Measurements from ENCODE around the gene MOK.

The MOK gene

GRCh38 chr14:102321456-102322422 is 16.8 kb upstream of the MOK start:
- Histone ChIP-seq H3K4me2 (no peak overlapping the region), H2AFZ (ENCODE audit: low read depth) (no peak overlapping the region), H3K9ac (no peak overlapping the region), H3K27ac (no peak overlapping the region), H3K4me3 (IDR thresholded peaks at IDR 0.05; ENCODE audit: insufficient read depth, low read depth, low read length) (no peak overlapping the region), H3K36me3 (ENCODE audit: insufficient read depth) (no peaks in the 10 kb centered on the region), H3K27me3 (ENCODE audit: insufficient read depth, low read depth) (no peaks in the 10 kb centered on the region), H3K79me2 (ENCODE audit: insufficient read depth, low read depth) (peaks cover 6% of the 10 kb centered on the region; the same call in 1 of the 2 replicates), H4K20me1 (ENCODE audit: insufficient read depth) (no peaks in the 10 kb centered on the region), H3K4me1 (ENCODE audit: low read depth, poor library complexity, severe bottlenecking) (peaks cover 30% of the 10 kb centered on the region)
- TF ChIP-seq CTCF (conservative IDR thresholded peaks at IDR 0.05; ENCODE audit: low read depth, low read length), result no peak

- Histone ChIP-seq H3K27me3 (ENCODE audit: insufficient read depth, low read depth) (no peaks in the 10 kb centered on the region), H3K27ac (no peak overlapping the region; the same call in 1 of the 2 replicates)
These were observed 15.9 kb upstream of the MOK start for GRCh38 chr14:102320671-102321455.

GRCh38 chr14:102320033-102320660 is 15.2 kb upstream of the MOK start:
- peaks cover 6% of the 10 kb centered on the region; the same call in 1 of the 2 replicates for H3K79me2 ChIP-seq (ENCODE audit: insufficient read depth, low read depth)
- TF ChIP-seq CTCF (conservative IDR thresholded peaks at IDR 0.05; ENCODE audit: low read depth, low read length), result no peak
- no peaks in the 10 kb centered on the region for H3K27me3 ChIP-seq (ENCODE audit: insufficient read depth, low read depth)
- no peak overlapping the region for H3K4me3 ChIP-seq (IDR thresholded peaks at IDR 0.05; ENCODE audit: insufficient read depth, low read depth, low read length)
- peak overlapping the region; percentile 88 for H3K4me2 ChIP-seq
- H3K27ac ChIP-seq, result peak overlapping the region; percentile 74
- peaks cover 37% of the 10 kb centered on the region for H3K4me1 ChIP-seq (ENCODE audit: low read depth, poor library complexity, severe bottlenecking)
- H3K36me3 ChIP-seq (ENCODE audit: insufficient read depth), result no peaks in the 10 kb centered on the region
- H3K9ac ChIP-seq, result peak overlapping the region; percentile 82
- H2AFZ ChIP-seq (ENCODE audit: low read depth), result peak overlapping the region; percentile 62; the same call in 1 of the 2 replicates
- no peaks in the 10 kb centered on the region for H4K20me1 ChIP-seq (ENCODE audit: insufficient read depth)

More at GRCh38 chr14:102320671-102321455, 15.9 kb upstream of the MOK start:
- H2AFZ ChIP-seq (ENCODE audit: low read depth), result peak overlapping the region; percentile 62; the same call in 1 of the 2 replicates
- peaks cover 35% of the 10 kb centered on the region for H3K4me1 ChIP-seq (ENCODE audit: low read depth, poor library complexity, severe bottlenecking)
- no peaks in the 10 kb centered on the region for H4K20me1 ChIP-seq (ENCODE audit: insufficient read depth)
- H3K36me3 ChIP-seq (ENCODE audit: insufficient read depth), result no peaks in the 10 kb centered on the region
- H3K79me2 ChIP-seq (ENCODE audit: insufficient read depth, low read depth), result peaks cover 6% of the 10 kb centered on the region; the same call in 1 of the 2 replicates
- no peak for TF ChIP-seq CTCF (conservative IDR thresholded peaks at IDR 0.05; ENCODE audit: low read depth, low read length)
- H3K9ac ChIP-seq, result no peak overlapping the region; the same call in 1 of the 2 replicates
- no peak overlapping the region for H3K4me3 ChIP-seq (IDR thresholded peaks at IDR 0.05; ENCODE audit: insufficient read depth, low read depth, low read length)
- H3K4me2 ChIP-seq, result peak overlapping the region; percentile 88

Data from KMS-11 (cell line).